ENCODE results near the gene IDH3B.

The IDH3B gene

DNA sequence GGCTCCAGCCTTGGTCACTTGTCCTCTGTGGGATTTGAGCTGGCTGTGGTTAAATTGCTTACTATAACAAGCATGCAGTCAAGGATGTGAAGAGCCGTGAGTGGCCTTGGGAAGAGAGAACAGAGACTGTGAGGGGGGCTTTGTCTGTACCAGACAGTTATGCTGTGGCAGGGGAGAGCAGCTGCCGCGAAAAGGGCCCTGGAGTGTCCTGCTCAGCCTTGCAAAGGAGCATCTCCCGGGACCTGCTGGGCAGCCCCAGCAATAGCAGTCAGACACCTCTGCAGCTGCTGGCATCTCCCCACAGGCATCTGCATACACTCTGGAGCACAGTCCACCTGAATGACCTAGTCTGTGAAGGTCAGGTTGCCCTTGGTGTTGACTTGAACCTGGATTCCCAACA lies 34.9 kb upstream of the IDH3B start:
- Histone ChIP-seq H3K27me3 (ENCODE audit: insufficient read depth, low read length) (no peaks in the 10 kb centered on the region; the same call in 1 of the 2 replicates), H3K79me2 (ENCODE audit: insufficient read depth, low read length) (no peaks in the 10 kb centered on the region), H2AFZ (ENCODE audit: low read length) (no peak overlapping the region), H3K4me2 (ENCODE audit: low read length) (no peak overlapping the region), H3K4me1 (ENCODE audit: insufficient read depth, low read length, severe bottlenecking) (no peaks in the 10 kb centered on the region), H3F3A (ENCODE audit: insufficient read depth, low read length) (no peaks in the 10 kb centered on the region), H3K9ac (ENCODE audit: low read length) (no peak overlapping the region), H3K4me3 (ENCODE audit: low read depth, low read length, poor library complexity, severe bottlenecking) (no peak overlapping the region), H3K36me3 (ENCODE audit: insufficient read depth, low read length) (no peaks in the 10 kb centered on the region), H4K20me1 (ENCODE audit: insufficient read depth, low read length) (no peaks in the 10 kb centered on the region), H3K27ac (ENCODE audit: low read depth, low read length, poor library complexity, severe bottlenecking) (no peak overlapping the region), H3K9me3 (ENCODE audit: low read length) (no peaks in the 10 kb centered on the region), H3K9me2 (ENCODE audit: low read depth, low read length) (no peaks in the 10 kb centered on the region)
- TF ChIP-seq, protein P1, sequence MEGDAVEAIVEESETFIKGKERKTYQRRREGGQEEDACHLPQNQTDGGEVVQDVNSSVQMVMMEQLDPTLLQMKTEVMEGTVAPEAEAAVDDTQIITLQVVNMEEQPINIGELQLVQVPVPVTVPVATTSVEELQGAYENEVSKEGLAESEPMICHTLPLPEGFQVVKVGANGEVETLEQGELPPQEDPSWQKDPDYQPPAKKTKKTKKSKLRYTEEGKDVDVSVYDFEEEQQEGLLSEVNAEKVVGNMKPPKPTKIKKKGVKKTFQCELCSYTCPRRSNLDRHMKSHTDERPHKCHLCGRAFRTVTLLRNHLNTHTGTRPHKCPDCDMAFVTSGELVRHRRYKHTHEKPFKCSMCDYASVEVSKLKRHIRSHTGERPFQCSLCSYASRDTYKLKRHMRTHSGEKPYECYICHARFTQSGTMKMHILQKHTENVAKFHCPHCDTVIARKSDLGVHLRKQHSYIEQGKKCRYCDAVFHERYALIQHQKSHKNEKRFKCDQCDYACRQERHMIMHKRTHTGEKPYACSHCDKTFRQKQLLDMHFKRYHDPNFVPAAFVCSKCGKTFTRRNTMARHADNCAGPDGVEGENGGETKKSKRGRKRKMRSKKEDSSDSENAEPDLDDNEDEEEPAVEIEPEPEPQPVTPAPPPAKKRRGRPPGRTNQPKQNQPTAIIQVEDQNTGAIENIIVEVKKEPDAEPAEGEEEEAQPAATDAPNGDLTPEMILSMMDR (IDR thresholded peaks at IDR 0.05; ENCODE audit: low read length): no peak
- no peak for TF ChIP-seq EZH2 (IDR thresholded peaks at IDR 0.05; ENCODE audit: borderline replicate concordance, low read length)

DNA sequence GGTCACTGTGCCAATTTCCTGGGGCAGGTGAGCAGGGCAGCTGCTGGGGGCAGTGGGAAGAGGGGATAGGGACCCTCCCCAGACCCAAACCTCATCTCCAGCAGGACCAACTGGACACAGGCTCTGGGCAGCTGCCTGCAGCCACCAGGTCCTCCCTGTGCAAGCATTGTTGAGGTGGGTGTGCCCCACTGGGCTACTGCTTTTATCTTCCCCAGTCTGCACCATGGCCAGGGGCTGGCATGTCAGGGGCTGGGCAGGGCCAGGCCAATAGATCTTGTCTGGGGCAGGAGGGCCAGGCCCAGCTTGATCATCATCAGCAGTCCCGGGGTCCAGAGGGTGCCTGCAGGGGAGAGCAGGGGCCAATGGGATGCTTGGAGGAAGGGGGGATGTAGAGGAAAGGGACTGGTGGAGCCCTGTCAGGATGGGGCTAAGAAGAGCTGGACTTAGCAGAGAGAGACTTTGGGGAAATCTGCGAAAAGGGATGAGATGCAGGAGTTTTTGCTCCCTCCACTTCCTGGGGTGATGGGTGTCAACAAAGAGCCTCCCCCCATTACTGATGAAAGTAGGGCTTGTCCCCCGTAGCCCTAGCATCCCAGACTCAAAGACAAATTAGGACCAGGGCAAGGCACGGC lies 34.3 kb upstream of the IDH3B start:
- no peak overlapping the region for H3K27ac ChIP-seq (ENCODE audit: low read depth, low read length, poor library complexity, severe bottlenecking)
- H3K27me3 ChIP-seq (ENCODE audit: insufficient read depth, low read length): no peaks in the 10 kb centered on the region; the same call in 1 of the 2 replicates
- H3K9me2 ChIP-seq (ENCODE audit: low read depth, low read length): no peaks in the 10 kb centered on the region
- H3F3A ChIP-seq (ENCODE audit: insufficient read depth, low read length): no peaks in the 10 kb centered on the region
- no peaks in the 10 kb centered on the region for H4K20me1 ChIP-seq (ENCODE audit: insufficient read depth, low read length)
- no peaks in the 10 kb centered on the region for H3K4me1 ChIP-seq (ENCODE audit: insufficient read depth, low read length, severe bottlenecking)
- H3K4me2 ChIP-seq (ENCODE audit: low read length): no peak overlapping the region
- no peaks in the 10 kb centered on the region for H3K36me3 ChIP-seq (ENCODE audit: insufficient read depth, low read length)
- H3K4me3 ChIP-seq (ENCODE audit: low read depth, low read length, poor library complexity, severe bottlenecking): no peak overlapping the region
- no peak overlapping the region for H2AFZ ChIP-seq (ENCODE audit: low read length)
- no peaks in the 10 kb centered on the region for H3K79me2 ChIP-seq (ENCODE audit: insufficient read depth, low read length)
- no peaks in the 10 kb centered on the region for H3K9me3 ChIP-seq (ENCODE audit: low read length)
- no peak for TF ChIP-seq EZH2 (IDR thresholded peaks at IDR 0.05; ENCODE audit: borderline replicate concordance, low read length)
- TF ChIP-seq, protein P1 (IDR thresholded peaks at IDR 0.05; ENCODE audit: low read length): no peak
- H3K9ac ChIP-seq (ENCODE audit: low read length): no peak overlapping the region

DNA sequence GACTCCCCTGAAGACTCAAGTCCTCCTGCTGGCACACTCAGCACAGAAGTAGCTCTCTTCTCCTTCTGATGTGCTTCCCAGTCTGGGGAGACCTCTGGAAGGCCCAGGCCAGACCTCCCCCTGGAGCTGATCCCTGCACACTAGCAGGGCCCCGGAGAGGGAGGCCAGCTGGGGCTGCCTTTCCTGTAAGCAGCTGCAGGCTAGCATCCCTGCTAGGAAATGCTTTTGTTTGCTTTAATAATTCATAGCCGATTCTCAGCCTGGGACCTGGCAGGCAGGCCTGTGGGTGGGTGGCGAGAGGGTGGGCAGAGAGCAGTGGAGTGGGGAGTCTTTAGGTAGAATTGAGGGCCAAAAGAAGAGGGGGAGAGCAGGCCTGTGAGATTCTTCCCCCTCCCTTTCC lies 33.8 kb upstream of the IDH3B start:
- H3F3A ChIP-seq (ENCODE audit: insufficient read depth, low read length): no peaks in the 10 kb centered on the region
- H3K27me3 ChIP-seq (ENCODE audit: insufficient read depth, low read length): no peaks in the 10 kb centered on the region; the same call in 1 of the 2 replicates
- H3K9me3 ChIP-seq (ENCODE audit: low read length): no peaks in the 10 kb centered on the region
- H3K27ac ChIP-seq (ENCODE audit: low read depth, low read length, poor library complexity, severe bottlenecking): no peak overlapping the region
- H3K9ac ChIP-seq (ENCODE audit: low read length): no peak overlapping the region
- no peaks in the 10 kb centered on the region for H3K79me2 ChIP-seq (ENCODE audit: insufficient read depth, low read length)
- H2AFZ ChIP-seq (ENCODE audit: low read length): no peak overlapping the region
- no peaks in the 10 kb centered on the region for H3K36me3 ChIP-seq (ENCODE audit: insufficient read depth, low read length)
- no peak overlapping the region for H3K4me2 ChIP-seq (ENCODE audit: low read length)
- TF ChIP-seq EZH2 (IDR thresholded peaks at IDR 0.05; ENCODE audit: borderline replicate concordance, low read length): no peak
- TF ChIP-seq, protein P1 (IDR thresholded peaks at IDR 0.05; ENCODE audit: low read length): no peak
- H3K9me2 ChIP-seq (ENCODE audit: low read depth, low read length): no peaks in the 10 kb centered on the region
- no peaks in the 10 kb centered on the region for H3K4me1 ChIP-seq (ENCODE audit: insufficient read depth, low read length, severe bottlenecking)
- no peak overlapping the region for H3K4me3 ChIP-seq (ENCODE audit: low read depth, low read length, poor library complexity, severe bottlenecking)
- no peaks in the 10 kb centered on the region for H4K20me1 ChIP-seq (ENCODE audit: insufficient read depth, low read length)

Measured in OCI-LY1 (cell line).